NCI-H524 (cell line): Measurements from ENCODE around the gene SH3BGRL2.
"Not testable (repeated sequence)": the region's sequence is repeated elsewhere in the genome, so short reads cannot be mapped to it uniquely, and the experiment has no call there.

Experiments used
- DNase-seq, 2 experiments: peaks; one replicate each; lab custom pipeline; 2025; lab: John Stamatoyannopoulos, UW

The SH3BGRL2 gene

GRCh38 chr6:79649016-79649415 is 17.9 kb downstream of the SH3BGRL2 start:
- DNase-seq: no peak

- no peak for DNase-seq
Observed at GRCh38 chr6:79650950-79651349, 19.8 kb downstream of the SH3BGRL2 start.

DNA sequence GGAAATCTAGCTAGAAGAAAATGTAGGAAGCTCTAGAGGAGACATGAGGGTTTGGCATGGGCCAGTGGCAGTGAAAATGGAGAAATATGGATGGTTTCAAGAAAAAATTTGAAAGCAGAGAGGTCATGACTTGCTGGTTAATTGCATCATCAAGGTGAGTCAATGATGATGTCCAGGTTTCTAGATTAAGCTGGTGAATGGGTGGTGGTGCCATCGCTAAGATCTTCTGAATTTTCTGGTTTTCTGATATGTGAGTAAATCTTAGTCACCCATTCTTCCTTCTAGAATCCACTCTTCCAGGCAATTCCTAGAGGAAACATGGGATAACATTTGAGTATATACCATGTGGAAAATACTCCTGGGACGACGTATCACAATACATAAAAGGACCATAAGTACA is 25.0 kb downstream of the SH3BGRL2 start:
- DNase-seq: no peak

DNA sequence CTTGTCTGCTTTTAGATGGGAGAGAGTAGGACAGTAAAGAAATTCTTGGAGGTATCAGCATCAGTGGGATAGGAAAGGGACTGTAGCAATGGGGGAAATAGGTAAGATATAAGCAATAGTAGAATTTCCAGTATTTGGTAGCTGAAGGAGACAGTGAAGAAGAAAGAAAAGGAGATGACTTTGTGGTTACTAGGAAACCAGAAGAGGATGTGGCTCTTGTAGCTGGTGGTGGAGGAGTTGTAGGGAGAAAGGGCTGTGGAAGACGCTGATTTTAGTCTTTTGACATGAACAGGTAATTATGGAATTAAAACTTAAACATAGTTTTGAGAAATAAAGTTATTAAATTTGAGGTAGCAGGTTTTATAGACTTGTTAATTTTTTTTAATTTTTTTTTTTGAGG is 26.1 kb downstream of the SH3BGRL2 start:
- DNase-seq: no peak

GRCh38 chr6:79663655-79664054 is 32.5 kb downstream of the SH3BGRL2 start:
- DNase-seq: not testable (repeated sequence)

- DNase-seq: no peak
Observed at GRCh38 chr6:79665725-79666551, 34.8 kb downstream of the SH3BGRL2 start.

DNA sequence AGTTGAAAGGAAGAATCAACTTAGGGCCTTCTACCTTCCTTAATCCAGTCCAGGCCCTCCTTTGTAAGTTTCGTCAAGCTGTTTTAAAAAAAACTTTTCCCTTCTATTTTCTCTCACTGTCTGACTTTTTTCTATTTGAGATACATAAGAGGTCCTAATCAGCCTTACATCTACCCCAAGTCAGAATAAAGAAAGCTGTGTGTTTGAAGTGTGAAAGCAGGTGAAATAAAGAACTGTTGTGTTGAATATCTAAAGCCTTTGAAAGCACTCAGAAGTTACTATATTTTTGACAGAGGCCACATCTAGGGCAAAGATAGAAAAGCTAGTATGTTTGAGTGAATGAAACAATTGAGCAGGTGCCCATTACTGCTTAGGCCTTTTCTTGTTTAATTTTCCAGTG is 35.5 kb downstream of the SH3BGRL2 start:
- no peak for DNase-seq

- DNase-seq: no peak
Observed at GRCh38 chr6:79668381-79668780, 37.3 kb downstream of the SH3BGRL2 start.

- no peak for DNase-seq
Observed at GRCh38 chr6:79669766-79670165, 38.6 kb downstream of the SH3BGRL2 start.

DNA sequence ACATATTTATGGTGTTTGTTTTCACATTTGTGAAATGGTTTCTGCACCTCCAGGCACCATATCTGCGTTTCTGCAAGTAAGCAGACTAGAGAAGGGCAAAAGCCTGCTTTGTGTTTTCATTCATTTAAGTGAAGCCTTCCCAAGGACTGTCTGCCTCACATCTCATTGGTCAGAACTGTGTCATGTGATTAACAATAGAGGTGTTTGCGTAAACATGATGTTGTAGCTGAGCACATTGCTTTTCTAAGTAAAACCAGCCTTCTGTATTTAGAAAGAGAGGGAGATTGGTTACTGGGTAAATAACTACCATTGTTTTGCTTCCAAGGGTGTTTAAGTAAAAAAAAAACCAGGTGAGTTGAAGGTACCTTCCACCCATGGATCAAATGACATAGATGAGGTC is 39.7 kb downstream of the SH3BGRL2 start:
- DNase-seq: no peak

GRCh38 chr6:79671600-79672266 is 40.6 kb downstream of the SH3BGRL2 start:
- DNase-seq: no peak

GRCh38 chr6:79672631-79673111 is 41.5 kb downstream of the SH3BGRL2 start:
- DNase-seq: peak in 1 of 2 experiments; percentile 17

DNA sequence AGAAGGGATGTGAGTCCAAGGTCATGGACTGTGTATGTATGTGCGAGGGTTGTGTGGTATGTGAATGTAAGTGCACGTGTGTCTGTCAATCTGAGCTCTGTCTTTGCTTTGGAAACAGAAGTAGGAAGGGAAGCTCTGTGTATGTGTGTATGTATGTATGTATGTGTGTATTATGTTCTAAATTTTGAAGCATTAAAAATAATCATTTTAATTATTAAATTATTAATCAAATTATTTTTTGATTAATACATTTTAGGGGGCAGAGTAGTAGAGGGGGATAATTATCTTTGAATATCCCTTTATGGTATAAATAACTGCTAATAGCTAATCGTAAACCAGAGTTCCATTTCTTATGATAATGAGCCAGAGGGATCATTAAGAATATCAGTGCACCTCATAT is 42.8 kb downstream of the SH3BGRL2 start:
- DNase-seq: no peak

DNA sequence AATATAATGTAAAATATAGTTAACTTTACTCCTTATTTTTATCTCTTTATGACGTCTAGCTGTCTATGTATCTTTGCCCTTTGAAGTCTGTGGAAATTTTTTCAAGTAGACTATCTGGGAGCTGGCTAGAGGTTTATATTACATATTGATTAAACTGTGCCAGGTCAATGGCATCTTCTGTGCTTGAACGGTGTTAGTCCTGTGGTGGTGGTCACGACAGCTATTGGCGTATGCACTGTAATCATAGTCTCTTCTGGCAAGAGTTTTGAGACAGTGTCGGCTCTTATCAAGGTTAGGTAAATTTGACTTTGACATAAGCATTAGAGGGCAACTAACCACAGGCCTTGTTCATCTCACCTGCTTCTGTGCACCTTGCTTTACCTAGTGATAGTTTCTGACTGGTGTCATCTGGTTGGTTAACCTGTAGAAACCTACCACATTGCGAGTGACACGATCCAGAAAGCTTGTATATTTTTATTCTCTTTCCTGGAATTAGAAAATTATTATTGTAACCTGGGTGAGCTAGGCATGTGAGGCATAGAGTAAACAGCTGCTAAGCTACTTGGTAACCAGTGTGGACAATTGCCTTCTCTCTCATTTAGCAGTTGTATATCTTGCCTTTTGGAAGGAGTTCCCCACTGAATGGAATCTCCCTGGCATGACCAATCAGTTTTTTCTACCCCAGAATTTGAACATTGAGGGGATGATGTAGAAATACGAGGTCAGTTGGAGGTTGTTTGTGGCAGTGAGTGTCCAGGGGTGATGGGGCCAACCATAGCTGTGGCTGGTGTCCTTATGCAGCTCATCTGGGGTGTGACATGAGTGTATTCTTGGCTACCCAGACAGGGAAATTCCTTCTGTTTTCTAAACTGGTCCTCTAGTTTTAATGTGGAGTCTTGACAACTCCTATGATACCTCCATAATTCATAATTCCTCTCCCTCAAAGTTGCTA is 45.9 kb downstream of the SH3BGRL2 start:
- DNase-seq: no peak

DNA sequence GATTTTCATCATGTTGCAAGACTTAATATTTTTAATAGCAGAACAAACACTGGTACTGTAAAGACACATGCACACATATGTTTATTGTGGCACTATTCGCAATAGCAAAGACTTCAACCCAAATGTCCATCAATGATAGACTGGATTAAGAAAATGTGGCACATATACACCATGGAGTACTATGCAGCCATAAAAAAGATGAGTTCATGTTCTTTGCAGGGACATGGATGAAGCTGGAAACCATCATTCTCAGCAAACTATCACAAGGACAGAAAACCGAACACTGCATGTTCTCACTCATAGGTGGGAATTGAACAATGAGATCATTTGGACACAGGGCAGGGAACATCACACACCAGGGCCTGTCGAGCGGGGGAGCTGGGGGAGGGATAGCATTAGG is 51.6 kb downstream of the SH3BGRL2 start:
- not testable (repeated sequence) for DNase-seq

GRCh38 chr6:79684876-79685275 is 53.7 kb downstream of the SH3BGRL2 start:
- DNase-seq: no peak

GRCh38 chr6:79686707-79687309 is 55.7 kb downstream of the SH3BGRL2 start:
- DNase-seq: no peak

DNA sequence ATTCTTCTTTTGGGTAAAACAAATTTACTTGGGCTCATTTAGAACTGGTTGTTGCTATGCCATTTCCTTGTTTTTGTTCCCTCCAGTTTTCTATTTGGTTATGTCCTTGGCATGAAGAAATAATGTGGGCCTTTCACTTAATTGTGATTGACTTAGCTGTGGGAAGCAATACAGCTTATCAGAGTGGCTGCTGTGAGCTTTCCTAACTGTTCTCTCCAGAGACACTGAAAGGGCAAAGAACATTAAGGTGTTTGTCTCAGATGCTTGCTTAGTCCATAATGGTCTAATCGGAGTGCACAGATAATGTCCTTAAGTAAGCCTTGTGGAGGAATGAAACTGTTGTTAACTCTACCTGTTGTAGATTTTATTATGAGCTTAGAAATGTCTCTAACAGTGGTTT is 56.6 kb downstream of the SH3BGRL2 start:
- DNase-seq: no peak

- DNase-seq: no peak
Observed at GRCh38 chr6:79694156-79694555, 63.0 kb downstream of the SH3BGRL2 start.

GRCh38 chr6:79694623-79695343 is 63.7 kb downstream of the SH3BGRL2 start:
- DNase-seq: no peak

GRCh38 chr6:79697430-79697829 is 66.3 kb downstream of the SH3BGRL2 start:
- no peak for DNase-seq
